IPS-NIHi11 (cell line): ENCODE measurements around the gene HAP1.
"Not testable (repeated sequence)": the region's sequence is repeated elsewhere in the genome, so short reads cannot be mapped to it uniquely, and the experiment has no call there.

Experiments
- DNase-seq: peaks from one replicate; pipeline ENCODE4 v3.0.0; 2012; ENCODE audit warnings: mixed read lengths, low spot score

Gene HAP1

GRCh38 chr17:41725134-41725533 is 9.3 kb downstream of the HAP1 start:
- DNase-seq = no peak

DNA sequence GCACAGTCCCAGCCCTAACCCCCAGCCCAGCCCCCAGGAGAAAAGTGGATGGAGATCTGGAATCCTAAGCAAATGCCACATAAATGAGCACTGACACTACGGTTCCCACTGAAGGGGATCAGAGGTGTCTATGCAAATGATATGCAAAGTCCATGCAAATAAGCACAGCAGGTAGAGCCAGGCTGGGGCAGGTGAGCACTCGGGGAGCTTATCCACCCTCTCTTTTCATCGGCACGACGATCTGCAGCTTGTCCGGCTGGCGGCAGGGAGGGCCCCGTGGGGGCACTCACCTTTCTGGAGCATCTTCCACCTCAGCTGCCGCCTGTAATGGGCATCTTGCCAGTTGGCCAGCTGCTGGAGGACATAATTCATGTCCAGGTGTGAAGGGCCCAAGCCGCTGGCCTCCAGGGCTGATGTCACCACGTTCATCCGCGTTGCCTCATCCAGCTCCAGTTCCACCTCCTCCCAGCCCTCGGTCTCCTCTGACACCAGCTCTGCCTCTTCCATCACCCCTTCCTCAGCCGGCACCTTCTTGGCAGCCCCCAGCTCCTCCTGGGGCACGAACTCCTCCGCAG is 9.9 kb downstream of the HAP1 start:
- DNase-seq = no peak

DNA sequence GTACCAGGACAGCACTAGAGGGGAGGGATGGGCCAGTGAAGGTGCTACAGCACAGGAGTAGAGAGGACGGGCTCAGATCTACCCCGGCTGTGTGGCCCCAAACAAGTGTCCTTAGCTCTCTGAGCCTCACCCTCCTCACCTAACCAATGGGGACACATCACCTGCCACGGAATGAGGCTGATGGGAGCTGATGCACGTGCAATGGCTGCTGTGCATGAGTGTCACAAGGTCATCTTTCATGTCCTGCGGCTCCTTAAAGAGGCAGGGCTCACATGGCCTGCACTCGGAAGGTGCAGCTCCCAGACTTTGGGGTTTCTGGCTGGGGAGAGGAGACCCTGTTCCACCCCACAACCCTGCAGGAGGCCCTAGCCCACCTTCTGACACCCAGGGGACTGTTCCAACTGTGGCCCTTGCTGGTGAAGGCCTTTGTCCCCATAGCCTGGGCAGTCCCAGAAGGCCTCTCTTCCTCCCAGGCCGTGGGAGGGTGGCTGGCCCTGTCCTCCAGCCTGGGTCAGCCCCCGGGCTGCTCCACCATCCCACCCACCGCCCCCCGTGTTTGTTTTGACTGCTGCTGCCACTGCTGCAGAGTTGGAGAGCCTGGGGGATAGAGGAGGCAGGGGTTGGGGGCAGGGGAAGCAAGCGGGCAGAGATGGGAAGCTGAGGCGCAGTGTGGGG is 10.5 kb downstream of the HAP1 start:
- no peak for DNase-seq

GRCh38 chr17:41722231-41722630 is 12.2 kb downstream of the HAP1 start:
- no peak for DNase-seq

GRCh38 chr17:41718287-41718645 is 16.2 kb downstream of the HAP1 start:
- no peak for DNase-seq

DNA sequence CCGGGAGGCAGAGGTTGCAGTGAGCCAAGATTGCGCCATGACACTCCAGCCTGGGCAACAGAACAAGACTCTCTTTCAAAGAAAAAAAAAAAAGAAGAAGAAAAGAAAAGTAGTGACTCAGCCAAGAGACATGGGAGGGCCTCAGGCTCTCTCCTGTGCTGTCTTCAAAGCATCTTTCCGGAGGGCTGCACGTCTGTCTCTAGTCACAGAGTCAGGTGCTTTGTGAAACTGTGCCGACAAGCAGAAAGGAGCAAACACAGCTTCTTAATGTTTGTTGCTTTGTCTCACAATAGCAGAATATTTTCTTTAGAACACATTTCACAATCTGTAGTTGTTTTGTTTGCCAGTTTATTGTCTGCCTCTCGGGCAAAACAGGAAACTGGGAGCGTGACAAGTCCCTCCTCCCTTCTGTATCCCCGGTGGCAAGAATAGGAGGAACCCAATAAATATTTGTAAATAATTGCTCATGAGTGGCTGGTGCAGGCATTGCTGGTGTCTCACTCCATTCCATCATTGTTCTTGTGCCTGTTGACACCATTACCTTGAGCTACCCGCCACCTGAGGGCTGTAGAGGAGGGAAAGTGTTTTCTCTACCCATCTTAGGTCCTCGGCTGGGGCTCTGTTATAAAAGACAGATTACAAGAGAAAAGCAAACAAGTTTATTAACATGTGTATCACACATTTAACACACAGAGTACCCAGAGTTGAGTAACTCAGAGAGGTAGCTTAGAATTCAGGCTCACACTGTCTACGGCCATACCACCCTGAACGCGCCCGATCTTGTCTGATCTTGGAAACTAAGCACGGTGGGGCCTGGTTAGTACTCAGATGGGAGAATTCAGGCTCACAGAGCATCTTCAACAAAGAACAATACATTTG is 16.8 kb downstream of the HAP1 start:
- no peak for DNase-seq

GRCh38 chr17:41711669-41712400 is 22.6 kb downstream of the HAP1 start, which contains the start of gene GAST:
Gene GAST (plus strand): TSS chr17:41712331. CDS start chr17:41715437, 3,106 bp downstream.
- no peak for DNase-seq

- DNase-seq = no peak
These were observed 23.9 kb downstream of the HAP1 start for GRCh38 chr17:41710472-41711090.

DNA sequence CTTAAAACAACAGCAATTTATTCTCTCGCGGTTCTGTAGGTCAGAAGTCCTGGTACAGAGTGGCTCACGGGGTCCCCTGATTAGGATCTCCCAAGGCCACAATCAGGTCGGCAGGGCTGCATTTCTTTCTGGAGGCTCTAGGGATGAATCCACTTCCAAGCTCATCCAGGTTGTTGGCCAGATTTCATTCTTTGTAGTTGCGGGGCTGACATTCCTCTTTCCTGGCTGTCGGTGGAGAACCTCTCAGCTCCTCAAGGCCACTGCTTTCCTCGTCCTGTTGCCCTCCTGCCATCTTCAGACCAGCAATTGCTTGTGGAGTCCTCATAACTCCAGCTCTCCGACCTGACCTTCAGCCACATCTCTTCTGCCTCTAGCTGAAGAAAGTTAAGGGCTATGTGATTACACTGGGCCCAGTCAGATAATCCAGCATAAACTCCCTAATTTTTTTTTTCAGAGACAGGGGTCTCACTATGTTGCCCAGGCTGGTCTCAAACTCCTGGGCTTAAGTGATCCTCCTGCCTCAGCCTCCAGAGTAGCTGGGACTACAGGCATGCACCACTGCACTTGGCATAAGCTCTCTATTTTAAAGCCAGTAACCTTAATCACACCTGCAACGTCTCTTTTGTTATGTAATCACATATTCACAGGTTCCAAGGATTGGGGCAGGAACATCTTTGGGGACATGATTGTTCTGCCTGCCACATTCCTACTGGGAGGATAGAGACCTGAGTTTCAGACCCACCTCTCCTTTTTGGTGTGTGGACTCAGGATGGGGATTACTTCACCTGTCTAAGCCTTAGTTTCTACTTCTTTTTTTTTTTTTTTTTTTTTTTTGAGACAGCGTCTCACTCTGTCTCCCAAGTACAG is 26.4 kb downstream of the HAP1 start:
- DNase-seq = no peak

- peak; percentile 52 for DNase-seq
These were observed 29.0 kb downstream of the HAP1 start for GRCh38 chr17:41705271-41705991.

GRCh38 chr17:41702712-41703111 is 31.7 kb downstream of the HAP1 start:
- DNase-seq = no peak

GRCh38 chr17:41700843-41701242 is 33.6 kb downstream of the HAP1 start:
- not testable (repeated sequence) for DNase-seq

DNA sequence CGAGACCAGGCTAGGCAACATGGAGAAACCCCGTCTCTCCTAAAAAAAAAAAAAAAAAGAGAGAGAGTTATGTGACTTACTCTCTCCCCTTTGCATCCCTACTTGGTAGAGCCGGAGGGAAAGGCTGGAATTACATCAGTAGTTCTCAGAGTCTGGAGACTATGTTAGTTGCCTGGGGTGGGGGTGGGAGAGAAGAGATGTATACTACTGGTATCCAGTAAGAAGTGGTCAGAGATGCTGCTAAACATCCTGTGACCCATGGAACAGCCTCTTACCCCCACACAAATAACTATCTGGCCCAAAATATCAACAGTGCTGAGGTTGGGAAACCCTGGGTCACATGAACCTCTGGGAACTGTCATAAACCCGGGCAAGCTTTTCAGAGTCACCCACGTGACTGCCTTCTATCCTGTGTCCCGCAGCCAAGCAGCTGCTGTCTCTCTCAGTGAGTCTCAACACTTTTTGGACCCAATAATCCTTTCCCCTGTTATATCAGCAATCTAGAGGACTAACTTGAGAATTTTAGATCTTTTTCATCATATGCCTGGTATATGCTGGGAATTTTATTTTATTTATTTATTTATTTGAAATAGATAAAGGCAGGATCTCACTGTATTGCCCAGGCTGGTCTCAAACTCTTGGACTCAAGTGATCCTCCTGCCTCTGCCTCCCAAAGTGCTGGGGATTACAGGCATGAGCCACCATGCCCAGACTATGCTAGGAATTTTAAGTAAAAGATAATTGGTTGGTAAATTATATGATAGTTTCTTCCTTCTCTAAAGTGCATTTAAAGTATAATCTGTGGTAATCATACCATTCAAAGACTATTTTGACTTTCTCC is 37.1 kb downstream of the HAP1 start:
- no peak for DNase-seq

DNA sequence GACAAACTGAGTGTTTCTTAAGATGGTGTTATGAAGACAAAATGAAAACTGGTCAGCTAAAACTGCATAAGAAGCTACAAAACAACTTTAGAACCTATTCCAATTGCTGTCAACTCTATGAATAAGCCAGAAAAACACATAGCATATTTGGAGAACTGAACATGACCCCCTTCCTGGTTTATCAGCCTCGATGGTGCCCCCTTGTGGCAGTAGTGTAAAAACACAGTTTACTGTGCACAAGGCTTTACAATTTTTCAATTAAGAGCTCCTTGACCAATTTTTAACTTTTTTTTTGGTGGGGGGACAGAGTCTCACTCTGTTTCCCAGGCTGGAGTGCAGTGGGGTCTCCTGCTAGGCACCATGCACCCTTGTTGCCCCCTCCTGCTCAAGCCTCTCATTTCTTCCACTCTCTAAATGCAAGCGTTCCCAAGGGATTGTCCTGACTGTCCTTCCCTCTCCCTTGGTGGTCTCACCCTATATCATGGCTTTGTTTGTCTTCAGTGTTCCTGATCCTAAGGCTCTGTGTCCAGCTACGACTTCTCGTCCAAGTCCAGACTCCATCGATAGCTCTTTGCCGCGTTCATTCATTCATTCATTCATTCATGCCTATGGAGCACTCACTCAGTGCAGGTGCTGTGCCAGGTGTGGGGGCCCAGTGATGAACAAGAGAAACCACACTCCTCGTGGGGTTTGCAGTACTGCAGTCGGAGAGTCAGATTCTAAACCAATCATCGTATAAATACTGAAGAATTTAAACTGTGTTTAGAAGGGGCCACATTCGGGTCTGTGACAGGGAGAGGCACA is 38.3 kb downstream of the HAP1 start:
- DNase-seq = peak; percentile 77

- DNase-seq = no peak
These were observed 39.2 kb downstream of the HAP1 start for GRCh38 chr17:41695134-41695661.

- no peak for DNase-seq
These were observed 41.5 kb downstream of the HAP1 start for GRCh38 chr17:41692722-41693521.

DNA sequence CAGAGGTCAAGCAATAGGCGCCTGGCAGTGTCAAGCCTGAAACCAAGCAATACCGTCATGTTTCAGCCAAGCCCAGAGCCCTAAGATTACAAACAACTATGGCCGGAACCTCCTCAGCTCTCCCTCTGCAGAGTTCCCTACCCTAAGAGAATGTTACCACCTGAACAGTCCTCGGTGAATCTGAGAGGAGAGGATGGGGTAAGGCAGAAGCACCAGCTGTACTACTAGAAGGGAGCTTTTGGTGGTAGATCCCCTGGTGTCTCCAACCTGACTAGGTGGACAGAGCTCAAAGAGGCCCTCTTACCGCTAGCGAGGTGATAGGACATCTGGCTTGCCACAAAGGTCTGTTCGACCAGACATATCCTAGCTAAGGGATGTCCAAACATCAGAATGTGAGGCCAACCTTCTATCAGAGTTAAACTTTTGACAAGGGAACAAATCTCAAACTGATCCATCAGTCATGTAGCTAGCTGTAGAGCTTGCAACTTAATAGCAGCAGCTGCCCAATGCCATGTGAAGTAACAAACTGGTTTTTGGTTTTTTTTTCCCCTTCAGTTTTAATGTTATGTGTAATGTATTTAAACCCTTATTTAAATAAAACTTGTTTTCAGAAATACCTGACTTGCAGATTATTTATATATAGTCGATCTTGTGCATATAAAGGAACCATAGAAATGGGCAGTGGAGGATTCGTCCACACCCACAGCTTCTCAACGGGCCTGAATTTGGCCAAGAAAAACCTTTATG is 43.2 kb downstream of the HAP1 start:
- DNase-seq = no peak
